ENCODE data around the gene HES5.

DNA sequence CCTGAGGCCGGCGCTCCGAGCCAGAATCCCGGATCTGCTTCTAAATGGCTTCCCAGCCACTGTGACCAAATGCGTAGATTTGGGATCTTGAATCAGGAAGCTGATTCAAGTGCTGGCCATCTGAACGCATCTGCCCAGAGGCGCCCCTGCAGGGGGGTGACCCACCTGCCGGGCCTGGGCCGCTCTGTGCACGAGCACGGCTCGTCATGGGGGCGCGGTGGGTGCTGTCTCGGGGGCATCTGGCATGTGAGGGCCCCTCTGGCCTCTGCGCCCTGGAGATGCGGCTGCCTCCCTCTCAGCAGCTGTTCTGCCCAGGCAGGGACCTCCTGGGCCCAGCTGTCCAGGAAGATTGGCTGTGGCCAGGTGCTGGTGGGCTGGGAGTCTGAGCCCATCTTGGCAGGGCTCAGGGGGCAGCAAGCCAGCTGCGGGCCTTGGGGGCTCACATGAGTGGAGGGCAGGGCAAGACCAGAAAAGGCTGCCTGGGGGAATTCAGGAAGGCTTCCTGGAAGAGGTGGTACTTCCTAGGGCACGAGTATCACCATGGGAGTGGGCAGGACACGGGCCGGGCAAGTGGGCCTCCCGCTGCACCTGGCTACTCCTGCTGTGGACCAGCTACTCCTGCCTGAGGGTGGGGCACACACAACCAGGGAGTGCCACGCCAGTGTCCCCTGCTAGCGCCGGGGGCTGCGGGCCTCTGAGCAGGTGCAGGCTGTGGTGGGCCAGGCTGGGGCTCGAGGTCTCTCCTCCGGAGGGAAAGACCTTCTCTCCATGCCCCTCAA is 28.8 kb downstream of the HES5 start:
- TF ChIP-seq, protein P1, sequence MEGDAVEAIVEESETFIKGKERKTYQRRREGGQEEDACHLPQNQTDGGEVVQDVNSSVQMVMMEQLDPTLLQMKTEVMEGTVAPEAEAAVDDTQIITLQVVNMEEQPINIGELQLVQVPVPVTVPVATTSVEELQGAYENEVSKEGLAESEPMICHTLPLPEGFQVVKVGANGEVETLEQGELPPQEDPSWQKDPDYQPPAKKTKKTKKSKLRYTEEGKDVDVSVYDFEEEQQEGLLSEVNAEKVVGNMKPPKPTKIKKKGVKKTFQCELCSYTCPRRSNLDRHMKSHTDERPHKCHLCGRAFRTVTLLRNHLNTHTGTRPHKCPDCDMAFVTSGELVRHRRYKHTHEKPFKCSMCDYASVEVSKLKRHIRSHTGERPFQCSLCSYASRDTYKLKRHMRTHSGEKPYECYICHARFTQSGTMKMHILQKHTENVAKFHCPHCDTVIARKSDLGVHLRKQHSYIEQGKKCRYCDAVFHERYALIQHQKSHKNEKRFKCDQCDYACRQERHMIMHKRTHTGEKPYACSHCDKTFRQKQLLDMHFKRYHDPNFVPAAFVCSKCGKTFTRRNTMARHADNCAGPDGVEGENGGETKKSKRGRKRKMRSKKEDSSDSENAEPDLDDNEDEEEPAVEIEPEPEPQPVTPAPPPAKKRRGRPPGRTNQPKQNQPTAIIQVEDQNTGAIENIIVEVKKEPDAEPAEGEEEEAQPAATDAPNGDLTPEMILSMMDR (IDR thresholded peaks at IDR 0.05), result no peak
- no peak for TF ChIP-seq POLR2A (IDR thresholded peaks at IDR 0.05)
